Cortex of kidney (tissue), 1 donor: ENCODE data around the gene TSNAXIP1.
"Not testable (repeated sequence)": the region's sequence is repeated elsewhere in the genome, so short reads cannot be mapped to it uniquely, and the experiment has no call there.

Experiments used
- DNase-seq: peaks from one replicate; lab custom pipeline; 2025; lab: John Stamatoyannopoulos, UW

Gene TSNAXIP1

GRCh38 chr16:67837190-67837589 lies 30.5 kb downstream of the TSNAXIP1 start:
- not testable (repeated sequence) for DNase-seq

GRCh38 chr16:67837811-67838210 lies 31.1 kb downstream of the TSNAXIP1 start:
- DNase-seq: no peak

GRCh38 chr16:67841198-67841815 lies 34.6 kb downstream of the TSNAXIP1 start:
- DNase-seq: no peak

- peak; percentile 93 for DNase-seq
Measured at GRCh38 chr16:67841816-67842508, 35.3 kb downstream of the TSNAXIP1 start, which contains the start of gene THAP11. Gene THAP11, plus strand, starts transcription at chr16:67842320. Its CDS starts 235 bp downstream, at chr16:67842555.

GRCh38 chr16:67842509-67843342 lies 36.0 kb downstream of the TSNAXIP1 start:
- no peak for DNase-seq

GRCh38 chr16:67843343-67843765 lies 36.7 kb downstream of the TSNAXIP1 start:
- no peak for DNase-seq

GRCh38 chr16:67844497-67844896 lies 37.8 kb downstream of the TSNAXIP1 start:
- no peak for DNase-seq

GRCh38 chr16:67845291-67846062 lies 38.8 kb downstream of the TSNAXIP1 start:
- DNase-seq: no peak

GRCh38 chr16:67846063-67846319 lies 39.3 kb downstream of the TSNAXIP1 start:
- no peak for DNase-seq

GRCh38 chr16:67846320-67847063 lies 39.8 kb downstream of the TSNAXIP1 start, which contains the start of gene NUTF2:
Gene NUTF2, plus strand, starts transcription at chr16:67846933. Its CDS starts 18,198 bp downstream, at chr16:67865131.
- DNase-seq: peak; percentile 66

- no peak for DNase-seq
Measured at GRCh38 chr16:67847064-67847861, 40.6 kb downstream of the TSNAXIP1 start, which contains the start of gene CENPT. Gene CENPT, minus strand, starts transcription at chr16:67847693. Its CDS starts 13,834 bp downstream, at chr16:67833859.

GRCh38 chr16:67848118-67848517 lies 41.4 kb downstream of the TSNAXIP1 start:
- no peak for DNase-seq

- no peak for DNase-seq
Measured at GRCh38 chr16:67853670-67854069, 47.0 kb downstream of the TSNAXIP1 start.

GRCh38 chr16:67855789-67856188 lies 49.1 kb downstream of the TSNAXIP1 start:
- DNase-seq: no peak

GRCh38 chr16:67856927-67857546 lies 50.3 kb downstream of the TSNAXIP1 start:
- no peak for DNase-seq

GRCh38 chr16:67857547-67858233 lies 51.0 kb downstream of the TSNAXIP1 start:
- no peak for DNase-seq

- DNase-seq: no peak
Measured at GRCh38 chr16:67858500-67858899, 51.8 kb downstream of the TSNAXIP1 start.

GRCh38 chr16:67860589-67861398 lies 54.1 kb downstream of the TSNAXIP1 start:
- no peak for DNase-seq
